Activated T-helper 1 cell treated with Interleukin-2 at 50 U/mL for 16 hours (primary cell): ENCODE data around the gene ZYG11A.
"Not testable (repeated sequence)": the region's sequence is repeated elsewhere in the genome, so short reads cannot be mapped to it uniquely, and the experiment has no call there.

ENCODE experiments used
- DNase-seq: peaks from one replicate; pipeline ENCODE4 v3.0.0-alpha.2; 2020; ENCODE audit warnings: low read depth

ZYG11A gene

DNA sequence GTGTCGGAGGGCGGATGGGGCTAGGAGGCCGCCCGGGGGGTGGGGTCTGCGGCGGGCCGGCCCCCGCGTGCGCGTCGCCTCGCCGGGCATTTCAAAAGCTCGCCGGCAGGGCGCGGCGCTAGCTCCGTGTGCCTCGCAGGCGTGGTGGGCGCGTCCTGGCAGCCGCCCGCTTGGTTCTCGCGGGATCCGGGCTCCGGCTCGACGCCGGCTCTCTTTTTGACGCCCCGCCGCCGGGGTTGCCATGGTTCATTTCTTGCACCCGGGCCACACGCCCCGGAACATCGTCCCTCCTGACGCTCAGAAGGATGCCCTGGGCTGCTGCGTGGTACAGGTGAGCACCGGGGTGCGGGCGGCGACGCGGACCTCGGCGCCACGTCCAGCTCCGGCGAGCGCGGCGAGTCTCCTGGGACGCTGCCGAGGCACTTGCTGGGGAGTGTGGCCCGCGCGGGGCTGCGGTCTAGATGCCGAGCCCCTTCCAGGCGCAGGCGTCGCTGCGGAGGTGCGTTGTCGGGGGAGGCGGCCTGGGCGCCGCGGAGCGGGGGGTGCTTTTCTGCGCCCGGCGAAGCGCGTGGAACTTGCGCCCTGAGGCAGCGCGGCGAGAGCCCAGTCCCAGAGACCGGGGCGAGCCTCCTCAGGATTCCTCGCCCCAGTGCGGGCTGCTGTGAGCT, at the start of gene ZYG11A:
ZYG11A (plus strand) TSS at position 118 of the 668 bp plus-strand sequence; CDS start at position 242, 124 bp downstream.
- DNase-seq, result peak; percentile 59

DNA sequence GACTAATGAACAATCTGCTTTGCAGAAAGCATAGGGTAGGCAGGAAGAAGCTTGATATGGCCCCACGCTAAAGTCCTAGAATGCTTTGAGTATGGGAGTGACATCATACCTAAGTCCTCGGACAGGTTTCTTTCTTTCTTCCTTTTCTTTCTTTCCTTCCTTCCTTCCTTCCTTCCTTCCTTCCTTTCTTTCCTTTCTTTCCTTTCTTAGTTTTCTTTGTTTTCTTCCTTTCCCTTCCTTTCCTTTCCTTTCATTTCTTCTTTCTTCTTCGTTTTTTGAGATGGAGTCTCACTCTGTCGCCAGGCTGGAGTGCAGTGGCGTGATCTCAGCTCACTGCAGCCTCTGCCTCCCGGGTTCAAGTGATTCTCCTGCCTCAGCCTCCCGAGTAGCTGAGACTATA, 48.8 kb upstream of the ZYG11A start:
- DNase-seq, result not testable (repeated sequence)

DNA sequence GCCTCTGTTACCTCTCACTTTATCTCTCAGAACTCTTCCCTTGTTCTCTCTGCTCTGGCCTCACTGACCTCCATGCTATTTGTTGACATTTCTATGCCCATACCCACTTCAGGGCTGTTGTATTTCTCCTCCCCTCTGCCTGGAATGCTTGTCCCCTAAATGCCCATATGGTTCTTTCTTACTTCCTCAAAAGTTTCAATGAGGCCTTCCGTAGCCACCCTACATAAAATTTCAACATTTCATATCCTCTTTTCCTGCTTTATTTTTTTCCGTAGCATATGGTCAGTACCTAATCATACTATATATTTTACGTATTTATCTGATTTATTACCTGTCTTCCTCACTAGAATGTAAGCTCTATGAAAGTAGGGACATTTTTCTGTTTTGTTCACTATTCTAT, 47.1 kb upstream of the ZYG11A start:
- DNase-seq, result no peak

DNA sequence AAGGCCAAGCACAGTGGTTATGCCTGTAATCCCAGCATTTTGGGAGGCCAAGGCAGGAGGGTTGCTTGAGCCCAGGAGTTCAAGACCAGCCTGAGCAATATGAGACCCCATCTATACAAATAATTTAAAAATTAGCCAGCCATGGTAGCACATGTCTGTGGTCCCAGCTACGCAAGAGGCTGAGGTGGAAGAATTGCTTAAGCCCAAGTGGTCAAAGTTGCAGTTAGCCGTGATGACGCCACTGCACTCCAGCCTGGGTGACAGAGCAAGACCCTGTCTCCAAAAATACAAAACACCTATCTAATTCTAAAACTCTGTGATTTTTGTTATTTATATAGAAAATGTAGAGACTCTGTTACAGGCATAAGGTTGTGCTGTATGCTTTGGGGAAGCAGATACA, 44.2 kb upstream of the ZYG11A start:
- no peak for DNase-seq

DNA sequence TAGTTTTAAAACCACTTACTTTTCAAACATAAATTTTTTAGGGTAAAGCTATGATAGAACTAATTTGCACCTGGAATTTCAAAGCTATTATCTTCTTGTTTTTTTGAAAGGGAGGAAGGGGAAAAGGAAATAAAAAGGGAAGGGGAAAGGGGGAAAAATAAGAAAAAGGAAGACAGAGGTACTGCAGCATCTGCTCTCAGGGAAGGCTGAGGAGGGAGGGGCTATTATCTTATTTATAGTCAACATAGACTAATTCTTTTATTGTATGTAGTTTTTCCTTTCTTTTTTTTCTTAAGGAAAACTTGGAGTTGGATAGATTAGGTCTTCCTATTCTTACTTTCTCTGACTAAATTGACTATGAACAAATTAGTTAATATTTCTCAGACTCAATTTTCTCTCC, 41.5 kb upstream of the ZYG11A start:
- no peak for DNase-seq

DNA sequence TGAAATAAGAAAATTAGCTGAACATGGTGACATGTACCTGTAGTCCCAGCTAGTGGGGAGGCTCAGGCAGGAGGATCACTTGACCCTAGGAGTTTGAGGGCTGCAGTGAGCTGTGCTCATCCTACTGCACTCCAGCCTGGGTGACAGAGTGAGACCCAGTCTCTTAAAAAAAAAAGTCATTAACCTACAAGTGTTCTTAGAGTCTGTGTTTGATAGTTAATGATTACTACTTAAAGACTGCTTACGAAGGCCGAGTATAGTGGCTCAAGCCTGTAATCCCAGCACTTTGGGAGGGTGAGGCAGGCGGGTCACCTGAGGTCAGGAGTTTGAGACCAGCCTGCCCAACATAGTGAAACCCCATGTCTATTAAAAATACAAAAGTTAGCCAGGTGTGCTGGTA, 38.5 kb upstream of the ZYG11A start:
- DNase-seq, result not testable (repeated sequence)

DNA sequence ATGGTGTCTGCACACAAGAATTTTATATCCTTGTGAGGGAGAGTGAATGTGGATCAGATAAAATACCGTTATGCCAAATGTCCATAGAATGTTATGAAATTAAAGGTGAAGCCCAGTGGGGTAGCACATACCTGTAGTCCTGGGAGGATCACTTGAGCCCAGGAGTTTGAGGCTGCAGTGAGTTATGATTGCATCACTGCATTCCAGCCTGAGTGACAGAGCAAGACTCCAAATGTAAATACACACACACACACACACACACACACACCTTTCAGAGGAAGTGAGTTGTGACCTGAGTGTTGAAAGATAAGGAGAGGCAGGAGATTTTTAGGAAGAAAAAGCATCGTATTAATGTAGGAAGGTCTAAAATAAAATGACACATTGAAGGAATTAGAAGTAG, 28.1 kb upstream of the ZYG11A start:
- DNase-seq, result no peak

DNA sequence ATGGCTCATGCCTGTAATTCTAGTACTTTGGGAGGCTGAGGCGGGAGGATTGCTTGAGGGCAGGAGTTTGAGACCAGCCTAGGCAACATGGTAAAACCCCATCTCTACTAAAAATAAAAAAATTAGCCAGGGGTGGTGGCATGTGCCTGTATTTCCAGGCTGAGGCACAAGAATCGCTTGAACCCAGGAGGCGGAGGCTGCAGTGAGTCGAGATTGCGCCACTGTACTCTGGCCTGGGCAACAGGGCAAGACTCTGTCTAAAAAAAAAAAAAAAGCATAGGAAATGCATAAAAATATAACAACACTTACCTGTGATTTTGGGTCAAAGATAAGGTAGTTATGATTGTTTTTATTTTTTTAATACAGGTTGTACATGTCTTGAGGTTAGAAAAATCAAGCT, 21.7 kb upstream of the ZYG11A start:
- not testable (repeated sequence) for DNase-seq

DNA sequence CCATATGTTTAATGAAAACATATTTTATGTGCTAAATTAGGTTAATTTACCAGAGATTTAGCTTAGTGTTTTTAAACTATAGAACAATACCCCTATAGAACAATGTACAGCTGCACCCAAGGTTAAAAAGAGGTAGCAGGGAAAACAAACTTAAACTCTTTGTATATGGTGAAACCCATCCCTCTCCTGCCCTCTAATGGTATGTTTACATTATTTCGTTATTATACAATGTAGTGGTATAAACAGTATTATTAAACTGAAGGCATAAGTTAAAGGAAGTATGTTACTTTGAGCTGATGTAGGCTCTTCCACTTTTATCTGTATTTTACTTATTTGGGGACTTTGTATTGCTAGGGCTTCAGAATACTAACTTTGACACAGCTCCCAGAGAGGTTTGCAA, 16.7 kb upstream of the ZYG11A start:
- DNase-seq, result no peak

DNA sequence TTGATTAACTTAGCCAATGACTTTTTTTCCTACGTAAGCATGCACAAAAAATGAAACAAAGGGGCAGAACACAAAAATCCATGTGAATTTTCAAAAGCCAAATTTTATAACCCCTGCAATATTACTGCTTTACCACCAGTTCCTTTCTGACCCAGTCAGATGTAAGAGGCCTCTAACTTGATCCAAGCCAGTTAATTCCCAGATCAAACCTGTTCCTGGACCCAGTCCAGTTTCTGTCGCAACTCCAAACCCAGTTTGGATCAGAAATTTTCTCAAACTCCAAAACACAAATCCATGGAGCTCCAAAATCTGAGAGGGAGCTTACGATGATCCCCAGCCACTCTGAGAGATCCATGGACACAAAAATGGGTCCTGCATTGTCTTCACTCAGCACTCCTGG, 7.8 kb upstream of the ZYG11A start:
- DNase-seq, result no peak

DNA sequence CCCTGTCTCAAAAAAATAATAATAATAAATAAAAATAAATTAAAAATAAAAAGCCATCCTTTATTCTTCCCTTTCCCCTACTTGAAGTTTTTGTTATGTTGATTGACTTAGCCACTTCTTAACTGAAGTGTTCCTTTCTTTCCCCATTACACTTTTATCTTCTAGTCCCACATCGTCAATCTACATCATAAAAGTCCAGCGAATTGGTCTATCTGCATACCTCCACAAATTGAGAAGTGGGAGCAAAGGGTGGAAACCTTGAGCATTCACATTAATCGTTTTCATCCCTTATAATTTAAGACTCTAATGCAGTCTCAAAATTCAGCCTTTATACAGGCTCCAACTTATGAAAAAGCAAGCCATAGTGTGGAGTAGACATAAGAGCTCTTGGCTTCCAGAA, 6.5 kb upstream of the ZYG11A start:
- no peak for DNase-seq

DNA sequence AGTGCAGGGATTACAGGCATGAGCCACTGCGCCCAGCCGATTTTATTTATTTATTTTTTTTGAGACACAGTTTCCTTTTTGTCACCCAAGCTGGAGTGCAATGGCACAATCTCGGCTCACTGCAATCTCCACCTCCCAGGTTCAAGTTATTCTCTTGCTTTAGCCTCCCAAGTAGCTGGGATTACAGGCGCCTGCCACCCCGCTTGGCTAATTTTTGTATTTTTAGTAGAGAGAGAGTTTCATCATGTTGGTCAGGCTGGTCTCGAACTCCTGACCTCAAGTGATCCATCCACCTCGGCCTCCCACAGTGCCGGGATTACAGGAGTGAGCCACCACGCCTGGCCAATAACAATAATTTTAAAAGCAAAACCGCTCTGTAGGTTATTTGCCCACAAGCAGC, 3.4 kb upstream of the ZYG11A start:
- not testable (repeated sequence) for DNase-seq

DNA sequence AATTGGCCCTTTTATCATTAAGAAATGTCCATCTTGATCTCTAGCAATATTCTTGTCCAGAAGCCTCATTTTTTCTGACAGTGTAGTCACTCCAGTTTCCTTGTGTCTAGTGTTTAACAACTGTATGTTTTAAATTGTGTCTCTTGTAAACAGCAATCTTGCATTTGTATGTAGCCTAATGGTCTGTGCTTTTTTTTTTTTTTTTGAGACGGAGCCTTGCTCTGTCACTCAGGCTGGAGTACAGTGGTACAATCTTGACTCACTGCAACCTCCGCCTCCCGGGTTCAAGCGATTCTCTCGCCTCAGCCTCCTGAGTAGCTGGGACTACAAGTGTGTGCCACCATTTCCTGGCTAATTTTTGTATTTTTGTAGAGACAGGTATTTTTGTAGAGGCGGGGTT, 2.6 kb downstream of the ZYG11A start:
- not testable (repeated sequence) for DNase-seq

DNA sequence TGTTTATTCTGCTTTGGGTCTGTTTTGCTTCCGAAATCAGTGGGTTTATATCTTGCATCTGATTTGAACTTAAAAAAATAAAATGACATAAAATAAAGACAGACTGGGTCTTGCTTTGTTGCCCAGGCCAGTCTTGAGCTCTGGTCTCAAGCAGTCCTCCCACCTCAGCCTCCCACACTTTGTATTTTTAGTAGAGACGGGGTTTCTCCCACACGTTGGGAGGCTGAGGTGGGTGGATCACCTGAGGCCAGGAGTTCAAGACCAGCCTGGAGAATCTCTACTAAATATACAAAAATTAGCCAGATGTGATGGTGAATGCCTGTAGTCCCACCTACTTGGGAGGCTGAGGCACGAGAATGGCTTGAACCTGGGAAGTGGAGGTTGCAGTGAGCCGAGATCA, 5.9 kb downstream of the ZYG11A start:
- DNase-seq, result no peak

DNA sequence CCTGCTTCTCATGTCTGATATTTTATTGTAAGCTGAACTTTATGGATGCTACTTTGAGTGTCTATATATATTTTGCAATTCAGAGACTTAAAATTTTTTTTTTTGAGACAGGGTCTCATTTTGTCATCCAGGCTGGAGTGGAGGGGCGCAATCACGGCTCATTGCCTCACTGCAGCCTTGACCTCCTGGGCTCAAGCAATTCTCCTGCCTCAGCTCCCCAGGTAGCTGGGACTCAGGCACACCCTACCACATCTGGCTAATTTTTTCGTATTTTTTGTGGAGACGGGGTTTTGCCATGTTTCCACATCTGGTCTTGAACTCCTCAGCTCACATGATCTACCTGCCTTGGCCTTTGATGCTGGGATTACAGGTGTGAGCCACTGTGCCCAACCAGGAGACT, 8.4 kb downstream of the ZYG11A start:
- DNase-seq, result no peak

DNA sequence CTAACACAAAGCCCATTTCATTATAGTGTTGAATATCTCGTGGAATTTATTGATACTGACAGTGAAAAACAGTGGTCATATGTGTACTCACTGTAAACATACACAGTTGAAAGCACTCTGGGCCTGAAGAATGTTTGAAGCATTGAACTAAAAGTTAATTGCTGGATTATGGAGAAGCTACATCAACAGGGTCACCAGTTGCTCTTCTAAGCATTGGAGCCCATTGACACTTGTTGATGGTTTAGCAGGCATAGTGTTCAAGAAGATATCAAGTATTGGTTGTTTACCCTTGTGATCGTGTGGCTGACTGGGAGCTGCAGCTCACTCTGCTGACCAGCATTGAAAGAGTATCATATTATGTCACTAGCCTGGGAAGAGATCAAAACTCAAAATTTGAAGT, 10.3 kb downstream of the ZYG11A start:
- no peak for DNase-seq

DNA sequence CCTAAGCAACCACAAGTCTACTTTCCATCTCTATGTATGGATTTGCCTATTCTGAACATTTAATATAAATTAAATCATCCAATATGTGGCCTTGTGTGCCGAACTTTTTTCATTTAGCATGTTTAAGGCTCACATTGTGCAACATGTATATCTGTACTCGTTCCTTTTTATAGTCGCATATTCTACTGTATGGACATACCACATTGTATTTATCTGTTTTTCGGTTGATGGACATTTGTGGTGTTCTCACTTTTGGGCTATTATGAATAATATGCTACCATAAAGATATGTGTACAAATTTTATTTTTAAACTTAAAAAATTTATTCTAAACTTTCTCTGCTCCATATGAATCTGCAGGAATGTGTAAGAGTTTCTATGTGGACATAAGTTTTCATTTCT, 13.0 kb downstream of the ZYG11A start:
- no peak for DNase-seq

DNA sequence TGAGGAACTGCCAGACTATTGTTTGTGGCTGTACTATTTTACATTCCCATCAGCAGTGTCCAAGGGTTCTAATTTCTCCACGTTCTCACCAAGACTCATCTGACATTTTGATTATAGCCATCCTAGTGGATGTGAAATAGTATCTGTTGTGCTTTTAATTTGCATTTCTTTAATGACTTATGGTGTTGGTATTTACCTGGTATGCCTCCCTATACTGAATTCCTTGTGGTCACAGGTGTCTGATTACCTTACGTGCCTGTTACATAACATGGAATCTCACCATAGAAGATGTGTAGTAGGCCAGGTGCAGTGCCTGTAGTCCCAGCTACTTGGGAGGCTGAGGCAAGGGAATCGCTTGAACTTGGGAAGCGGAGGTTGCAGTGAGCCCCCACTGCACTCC, 13.5 kb downstream of the ZYG11A start:
- no peak for DNase-seq

DNA sequence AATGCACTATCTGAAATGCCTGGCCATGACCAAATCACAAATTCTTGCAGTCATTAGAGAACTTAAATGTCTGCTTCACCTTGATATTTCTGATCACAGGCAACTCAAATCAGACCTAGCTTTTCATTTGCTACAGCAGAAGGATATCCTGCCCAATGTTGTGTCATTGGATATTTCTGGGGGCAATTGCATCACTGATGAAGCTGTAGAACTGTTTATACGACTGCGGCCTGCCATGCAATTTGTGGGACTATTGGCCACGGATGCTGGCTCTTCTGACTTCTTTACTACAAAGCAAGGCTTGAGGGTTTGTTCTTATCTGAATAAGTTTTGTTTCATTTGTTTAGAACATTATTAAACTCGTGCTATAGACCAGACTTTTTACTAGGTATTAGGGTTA, 14.9 kb downstream of the ZYG11A start:
- no peak for DNase-seq

DNA sequence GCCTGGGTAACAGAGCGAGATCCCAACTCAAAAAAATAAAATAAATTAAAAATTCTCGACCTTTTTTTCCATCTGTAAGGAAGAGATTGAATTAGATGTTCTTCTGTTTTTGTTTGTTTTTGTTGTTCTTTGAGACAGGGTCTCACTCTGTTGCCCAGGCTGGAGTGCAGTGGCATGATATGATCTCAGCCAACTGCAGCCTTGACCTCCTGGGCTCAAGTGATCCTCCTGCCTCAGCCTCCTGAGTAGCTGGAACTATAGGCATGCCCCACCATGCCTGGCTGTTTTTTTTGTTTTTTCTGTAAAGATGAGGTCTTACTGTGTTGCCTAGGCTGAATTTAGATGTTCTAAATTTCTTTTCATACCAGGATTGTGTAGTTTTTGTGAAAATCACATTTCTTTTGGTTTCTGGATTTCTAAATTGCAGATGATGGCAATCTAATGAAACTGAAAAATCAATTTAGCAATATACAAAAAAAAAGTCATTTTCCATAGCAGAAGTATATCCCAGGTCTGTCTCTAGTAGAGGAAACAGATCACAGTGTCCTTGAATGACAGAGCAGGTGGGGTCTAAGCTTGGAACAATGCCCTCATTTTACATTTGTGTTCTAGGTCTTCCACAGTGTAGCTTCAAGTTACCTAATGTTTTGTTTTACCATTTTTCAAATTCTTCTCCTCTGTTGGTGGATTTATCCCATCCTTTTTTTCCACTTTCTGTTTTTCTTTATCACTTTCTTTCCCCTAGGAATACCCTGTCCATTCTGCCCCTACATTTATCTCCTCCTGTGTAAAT, 20.3 kb downstream of the ZYG11A start:
- no peak for DNase-seq

DNA sequence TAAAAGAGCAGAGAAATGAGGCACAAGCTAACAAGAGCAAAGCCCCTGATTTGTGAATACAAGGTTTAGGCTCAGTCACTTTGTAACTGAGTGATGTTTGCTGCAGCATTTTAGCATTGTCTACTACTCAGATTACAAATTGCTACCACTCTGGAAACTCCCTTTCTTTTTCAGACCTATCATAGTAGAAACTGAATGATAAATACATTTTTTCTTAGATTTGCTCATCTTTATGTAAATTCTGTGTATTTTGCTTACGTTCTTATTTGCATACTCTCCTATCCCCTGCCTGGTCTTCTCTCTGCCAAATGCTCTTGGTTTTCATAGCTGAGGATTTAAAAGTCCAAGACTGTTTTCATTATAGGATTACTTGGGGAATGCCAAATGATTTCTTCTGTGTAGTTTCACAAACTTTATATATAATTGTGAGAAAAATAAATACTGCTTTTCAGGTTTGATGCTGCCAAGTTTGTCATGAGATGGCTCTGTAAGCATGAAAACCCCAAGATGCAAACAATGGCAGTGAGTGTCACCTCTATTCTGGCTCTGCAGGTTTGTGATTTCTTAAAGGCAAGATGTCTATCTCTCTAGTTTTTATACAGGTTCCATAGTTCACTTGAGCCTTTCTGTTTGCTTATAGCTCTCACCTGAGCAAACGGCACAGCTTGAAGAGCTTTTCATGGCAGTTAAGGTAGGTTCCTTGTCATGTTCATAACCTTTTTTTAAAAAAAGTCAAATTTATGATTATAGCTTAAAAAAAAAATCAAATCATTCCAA, 24.7 kb downstream of the ZYG11A start:
- DNase-seq, result no peak

DNA sequence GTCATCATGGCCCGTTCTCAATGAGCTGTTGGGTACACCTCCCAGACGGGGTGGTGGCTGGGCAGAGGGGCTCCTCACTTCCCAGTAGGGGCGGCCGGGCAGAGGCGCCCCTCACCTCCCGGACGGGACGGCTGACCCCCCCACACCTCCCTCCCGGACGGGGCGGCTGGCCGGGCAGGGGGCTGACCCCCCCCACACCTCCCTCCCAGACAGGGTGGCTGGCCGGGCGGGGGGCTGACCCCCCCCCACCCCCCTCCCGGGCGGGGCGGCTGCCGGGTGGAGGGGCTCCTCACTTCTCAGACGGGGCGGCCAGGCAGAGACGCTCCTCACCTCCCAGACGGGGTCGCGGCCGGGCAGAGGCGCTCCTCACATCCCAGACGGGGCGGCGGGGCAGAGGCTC, 27.2 kb downstream of the ZYG11A start:
- DNase-seq, result not testable (repeated sequence)

DNA sequence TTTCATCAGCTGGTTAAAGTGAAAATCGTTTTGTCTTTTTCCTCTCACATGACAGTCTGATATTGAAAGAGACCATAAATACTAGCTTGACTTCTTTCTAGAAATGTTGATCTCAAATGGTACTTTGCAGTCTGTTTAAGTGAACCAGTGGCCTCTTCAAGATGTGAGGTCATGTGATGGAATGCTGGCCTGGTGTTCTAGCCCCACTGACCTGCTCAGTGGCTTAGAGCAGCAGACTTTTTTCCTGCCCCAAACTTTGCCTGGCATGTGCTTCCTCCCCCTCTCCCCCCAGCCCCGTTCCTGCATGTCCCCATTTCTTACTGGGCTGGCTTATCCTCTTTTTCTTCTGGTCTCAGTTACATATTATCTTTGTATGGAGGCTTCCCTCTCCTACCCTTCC, 34.3 kb downstream of the ZYG11A start:
- no peak for DNase-seq
